K562 (cell line): ENCODE results near the gene HOXA9. TPM values are rescaled to one million over a fixed set of nuclear protein-coding genes. Genes with fewer than 3 reads are reported as not detected.

Experiments used
- E2F8 ChIP-seq: fragments of 450-650 bp; IDR thresholded peaks from 2 replicates; pipeline ENCODE4 v1.7.1; 2018; ENCODE audit warnings: mild to moderate bottlenecking, low read depth; ENCODE audit not compliant: partially characterized antibody
- ETV1 ChIP-seq: fragments of 450-650 bp; conservative IDR thresholded peaks from 2 replicates; pipeline ENCODE4 v1.6.1; 2016; ENCODE audit warnings: missing genetic modification characterization, control low read depth, low read depth, missing compliant biosample characterization
- KLF1 ChIP-seq: fragments of 450-650 bp; IDR thresholded peaks from 2 replicates; pipeline ENCODE4 v1.6.1; 2016; ENCODE audit warnings: missing genetic modification characterization, missing compliant biosample characterization
- SMARCA5 ChIP-seq: fragments of 450-650 bp; IDR thresholded peaks from 2 replicates; pipeline ENCODE4 v1.6.1; 2016
- ZNF445 ChIP-seq: fragments of 250-450 bp; sonication (Bioruptor Pico); IDR thresholded peaks from 2 replicates; pipeline ENCODE4 v1.4.0; 2020; ENCODE audit warnings: low read depth, mild to moderate bottlenecking, moderate library complexity
- ZNF764 ChIP-seq: fragments of 250-450 bp; sonication (Bioruptor Pico); IDR thresholded peaks from 2 replicates; pipeline ENCODE4 v1.4.0; 2020; ENCODE audit warnings: low read depth, mild to moderate bottlenecking, moderate library complexity
- polyA plus RNA-seq, 8 experiments: library from polyadenylated mRNA; depleted of rRNA in 4 of 8; stranded (reverse) in 5 of 8; unstranded in 3 of 8; fragments of >200 nt; fragmentation: Nextera tagmentation in 2 of 8; fragmentation: Illumina TruSeq in 1 of 8; extraction: Ambion mirVana in 2 of 8; extraction: Trizol in 1 of 8; gene quantifications; 2 replicates each; pipeline versions ENCODE4 v1.2.1 to v1.2.3, GENCODE V29; 2011 to 2014; ENCODE audit warnings: inconsistent platforms in 1 of 8, missing spikeins in 1 of 8
- total RNA-seq, 7 experiments: library from RNA; depleted of rRNA in 6 of 7; stranded (reverse); fragments of >200 nt in 6 of 7; fragmentation: Illumina TruSeq in 2 of 7; extraction: Trizol in 2 of 7; gene quantifications; 2 replicates each; pipeline versions ENCODE4 v1.2.1 to v1.2.3, GENCODE V29; 2011 to 2021; ENCODE audit warnings: low replicate concordance in 1 of 7
- TF ChIP-seq, protein P1 (sequence below), 2 experiments: IDR thresholded peaks; 2 replicates each; pipeline ENCODE4 v1.6.1; 2012; ENCODE audit warnings: improper control_type of control experiment in 2 of 2, low read depth in 2 of 2, low read length in 2 of 2, borderline replicate concordance in 1 of 2

HOXA9 gene
- total and polyA plus RNA-seq, 9 of the 15 experiments (the other 6 are each of a cell fraction or from before 2014, with no cell fraction given) = not detected

GRCh38 chr7:27159266-27160144, 5.8 kb downstream of the HOXA9 start (continued):
- no peak for TF ChIP-seq ETV1 (tag)
- TF ChIP-seq E2F8 = no peak
- no peak for TF ChIP-seq ZNF764 (CRISPR knock-in tag)
- no peak for TF ChIP-seq KLF1 (tag)
- no peak for TF ChIP-seq ZNF445 (CRISPR knock-in tag)
- TF ChIP-seq SMARCA5 = no peak
- TF ChIP-seq, protein P1, sequence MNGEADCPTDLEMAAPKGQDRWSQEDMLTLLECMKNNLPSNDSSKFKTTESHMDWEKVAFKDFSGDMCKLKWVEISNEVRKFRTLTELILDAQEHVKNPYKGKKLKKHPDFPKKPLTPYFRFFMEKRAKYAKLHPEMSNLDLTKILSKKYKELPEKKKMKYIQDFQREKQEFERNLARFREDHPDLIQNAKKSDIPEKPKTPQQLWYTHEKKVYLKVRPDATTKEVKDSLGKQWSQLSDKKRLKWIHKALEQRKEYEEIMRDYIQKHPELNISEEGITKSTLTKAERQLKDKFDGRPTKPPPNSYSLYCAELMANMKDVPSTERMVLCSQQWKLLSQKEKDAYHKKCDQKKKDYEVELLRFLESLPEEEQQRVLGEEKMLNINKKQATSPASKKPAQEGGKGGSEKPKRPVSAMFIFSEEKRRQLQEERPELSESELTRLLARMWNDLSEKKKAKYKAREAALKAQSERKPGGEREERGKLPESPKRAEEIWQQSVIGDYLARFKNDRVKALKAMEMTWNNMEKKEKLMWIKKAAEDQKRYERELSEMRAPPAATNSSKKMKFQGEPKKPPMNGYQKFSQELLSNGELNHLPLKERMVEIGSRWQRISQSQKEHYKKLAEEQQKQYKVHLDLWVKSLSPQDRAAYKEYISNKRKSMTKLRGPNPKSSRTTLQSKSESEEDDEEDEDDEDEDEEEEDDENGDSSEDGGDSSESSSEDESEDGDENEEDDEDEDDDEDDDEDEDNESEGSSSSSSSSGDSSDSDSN (IDR thresholded peaks at IDR 0.05; ENCODE audit: borderline replicate concordance in 1 of 2, low read depth in 2 of 2, low read length in 2 of 2) = no peak
